ENCODE results near the gene CACNA2D2.
A peak's percentile ranks its signal among the peaks of the same experiment; 100 is the strongest.

The CACNA2D2 gene

DNA sequence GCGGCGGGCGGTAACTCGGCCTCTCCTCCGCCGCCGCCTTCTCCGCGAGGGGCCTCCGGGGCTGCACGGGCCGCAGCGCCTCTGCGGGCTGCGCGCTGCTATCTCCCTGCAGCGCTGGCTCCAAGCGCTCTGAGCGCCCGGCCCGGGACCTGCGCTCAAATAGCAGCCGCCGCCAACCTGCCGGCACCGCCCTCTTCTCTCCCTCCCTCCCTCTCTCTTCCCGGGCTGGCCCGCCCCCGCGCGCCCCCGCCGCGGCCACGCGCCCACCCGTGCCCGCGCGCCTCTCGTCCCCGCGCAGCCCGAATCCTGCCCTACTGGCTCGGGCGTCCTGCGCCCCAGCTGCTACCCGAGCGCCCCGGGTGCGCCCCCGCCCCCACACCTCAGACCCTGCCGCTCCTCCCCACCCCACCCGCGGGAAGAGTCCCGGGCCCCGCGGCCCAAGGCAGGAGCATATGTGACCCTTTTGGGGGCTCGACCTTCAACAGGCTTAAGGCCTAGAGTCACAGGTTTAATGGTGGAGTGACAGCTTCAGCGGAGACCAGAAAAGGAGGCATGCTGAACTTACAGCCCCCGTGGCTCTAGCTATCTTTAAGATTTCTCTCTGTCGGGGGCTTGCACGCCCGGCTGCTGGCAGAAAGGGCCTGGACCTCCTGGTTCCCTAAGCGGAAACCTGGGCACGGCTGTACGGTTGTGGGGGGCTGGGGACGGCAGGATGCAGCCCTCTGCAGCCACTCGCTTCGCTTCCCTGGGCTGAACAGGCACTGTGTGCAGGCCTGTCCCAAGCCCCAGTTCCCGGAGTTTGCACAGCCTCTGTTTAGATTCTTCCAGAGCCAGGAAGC is at the start of gene CACNA2D2:
CACNA2D2 (minus strand) TSS at position 131 of the 839 bp plus-strand sequence. CDS start 211 bp downstream, outside the sequence.
- peak; percentile 46 to 49 for DNase-seq

DNA sequence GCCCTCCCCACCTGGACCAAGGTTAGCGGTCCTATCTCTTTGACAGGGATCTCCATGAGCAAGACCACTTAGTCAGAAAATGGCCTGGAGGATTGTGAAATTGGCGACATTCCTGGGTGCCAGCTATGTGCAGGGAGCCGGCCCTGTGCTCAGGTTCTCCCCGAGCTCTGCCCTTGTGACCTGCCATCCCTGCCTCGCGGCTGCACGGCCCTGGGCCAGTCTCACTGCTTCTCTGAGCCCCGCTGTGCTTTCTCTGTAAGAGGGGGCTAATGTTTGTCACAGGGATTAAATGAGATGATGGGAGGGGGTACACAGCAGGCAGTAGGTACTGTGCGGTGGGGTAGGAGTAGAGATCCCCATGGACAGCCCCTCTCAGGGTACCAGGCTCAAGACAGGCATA is 49.2 kb upstream of the CACNA2D2 start:
- DNase-seq, result no peak

GRCh38 chr3:50551681-50552435 is 48.4 kb upstream of the CACNA2D2 start:
- no peak for DNase-seq

DNA sequence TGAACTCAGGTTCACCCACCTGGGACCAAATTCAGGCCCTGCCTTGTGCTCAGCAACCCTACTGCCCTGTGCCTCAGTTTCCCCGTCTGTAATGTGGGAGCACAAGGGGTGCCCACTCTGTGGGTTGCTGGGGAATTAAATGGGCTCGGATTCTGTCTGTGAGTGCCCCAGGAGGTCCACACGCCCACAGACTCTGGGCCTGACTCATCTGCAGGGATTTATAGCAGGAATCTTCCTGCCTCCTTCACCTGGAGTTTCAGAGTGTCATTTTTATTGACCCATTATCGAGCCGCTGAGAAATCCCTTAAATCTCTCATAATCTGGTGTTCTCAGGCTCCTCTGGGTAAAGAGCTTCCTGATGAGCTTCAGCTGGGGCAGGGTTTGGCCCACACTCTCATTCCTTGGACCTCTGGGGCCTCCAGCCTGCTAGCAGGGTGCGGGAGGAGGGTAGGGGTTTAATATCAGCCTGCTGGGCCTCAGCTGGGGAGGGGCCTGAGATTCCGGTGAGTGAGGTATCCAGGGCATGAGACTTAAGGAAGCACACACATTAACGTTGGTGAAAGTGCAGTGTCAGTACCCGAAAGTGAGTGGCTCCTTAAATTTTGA is 47.7 kb upstream of the CACNA2D2 start:
- DNase-seq, result no peak

GRCh38 chr3:50550079-50550736 is 46.8 kb upstream of the CACNA2D2 start:
- DNase-seq, result peak; percentile 61 to 67

- DNase-seq, result no peak
Measured at GRCh38 chr3:50549226-50549625, 45.8 kb upstream of the CACNA2D2 start.

DNA sequence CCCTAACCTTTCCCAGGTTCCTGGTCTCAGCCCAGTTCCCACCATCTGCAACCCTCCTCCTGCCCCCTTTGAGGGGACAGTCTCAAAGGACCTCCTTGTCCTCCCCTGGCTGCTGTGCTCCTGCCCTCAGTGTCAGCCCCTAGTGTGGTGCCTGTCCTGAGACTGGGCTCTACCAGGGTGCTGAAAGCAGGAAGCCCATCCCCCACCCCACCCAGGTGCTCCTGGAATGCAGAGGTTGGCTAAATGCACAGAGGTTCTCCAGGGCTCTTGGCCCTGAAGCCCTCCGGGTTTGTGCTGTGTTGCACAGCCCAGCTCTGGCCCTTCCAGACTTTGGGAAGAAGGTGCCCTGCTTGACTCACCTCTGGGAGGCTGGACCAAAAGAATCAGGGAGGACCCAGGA is 42.3 kb upstream of the CACNA2D2 start:
- no peak for DNase-seq

- peak; percentile 40 to 56 for DNase-seq
Measured at GRCh38 chr3:50542177-50543034, 39.0 kb upstream of the CACNA2D2 start.

GRCh38 chr3:50539356-50540286 is 36.2 kb upstream of the CACNA2D2 start:
- DNase-seq, result no peak

DNA sequence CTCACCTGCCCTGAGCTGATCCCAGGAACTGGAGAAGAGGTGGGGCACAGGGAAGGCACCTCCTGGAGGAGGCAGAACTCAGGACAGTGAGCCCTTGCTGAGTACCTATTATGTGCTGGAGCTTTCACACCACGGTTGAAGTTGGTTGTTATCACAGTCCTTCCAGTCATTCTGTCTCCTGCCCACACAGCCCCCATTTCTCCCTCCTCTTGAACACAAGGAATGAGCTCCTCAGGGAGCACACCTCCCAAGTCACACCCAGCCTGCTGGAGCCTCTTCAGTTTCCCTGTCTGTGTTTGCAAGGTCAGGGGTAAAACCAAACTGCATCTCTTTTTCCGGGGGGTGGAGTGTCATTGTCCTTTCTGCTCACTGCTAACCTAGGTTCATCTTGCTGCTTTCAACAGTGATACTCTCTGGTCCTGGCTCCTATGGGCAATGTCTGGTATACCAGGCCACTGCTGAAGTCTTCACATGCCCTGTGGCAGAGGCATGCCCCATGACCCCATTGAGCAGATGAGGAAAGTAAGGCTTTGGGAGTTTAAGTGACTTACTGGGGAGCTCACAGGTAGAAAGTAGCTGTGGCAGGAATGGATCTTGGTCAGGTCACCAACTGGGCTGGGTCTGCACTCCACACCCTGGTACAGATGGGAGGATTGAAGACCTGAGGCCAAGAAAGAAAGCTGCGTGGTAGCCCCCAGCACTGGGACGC is 34.1 kb upstream of the CACNA2D2 start:
- DNase-seq, result no peak

GRCh38 chr3:50536471-50537180 is 33.2 kb upstream of the CACNA2D2 start:
- DNase-seq, result no peak

DNA sequence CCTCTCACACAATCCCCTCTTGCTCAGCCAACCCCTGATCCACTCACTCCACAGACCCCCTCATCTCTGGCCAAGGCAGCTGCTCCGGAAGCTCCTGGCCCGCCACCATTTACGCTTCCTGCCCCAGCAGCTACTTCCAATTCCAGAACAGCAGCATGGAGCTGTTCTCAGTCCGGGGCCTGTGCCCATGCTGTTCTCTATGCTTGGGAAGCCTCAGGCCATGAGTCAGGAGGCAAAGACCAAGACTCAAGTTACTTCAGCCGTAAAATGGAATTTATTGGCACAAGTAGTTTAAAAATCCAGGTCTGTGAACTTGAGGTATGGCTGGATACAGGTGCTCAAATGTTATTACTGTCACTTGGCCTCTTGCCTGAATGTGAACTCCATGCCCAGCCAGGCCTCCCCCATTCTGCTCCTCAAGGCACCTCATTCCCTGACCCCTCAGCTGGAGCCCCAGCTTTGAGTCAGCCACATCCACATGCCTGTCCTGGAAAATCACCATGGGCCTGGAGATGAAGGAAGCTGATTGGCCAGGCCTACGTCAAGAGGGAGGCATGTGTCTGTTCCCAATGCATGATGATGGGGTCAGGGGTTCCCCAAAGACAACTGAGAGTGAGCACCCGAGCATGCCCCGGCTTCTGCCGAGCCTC is 31.4 kb upstream of the CACNA2D2 start:
- no peak for DNase-seq

GRCh38 chr3:50533807-50534461 is 30.5 kb upstream of the CACNA2D2 start:
- DNase-seq, result no peak

DNA sequence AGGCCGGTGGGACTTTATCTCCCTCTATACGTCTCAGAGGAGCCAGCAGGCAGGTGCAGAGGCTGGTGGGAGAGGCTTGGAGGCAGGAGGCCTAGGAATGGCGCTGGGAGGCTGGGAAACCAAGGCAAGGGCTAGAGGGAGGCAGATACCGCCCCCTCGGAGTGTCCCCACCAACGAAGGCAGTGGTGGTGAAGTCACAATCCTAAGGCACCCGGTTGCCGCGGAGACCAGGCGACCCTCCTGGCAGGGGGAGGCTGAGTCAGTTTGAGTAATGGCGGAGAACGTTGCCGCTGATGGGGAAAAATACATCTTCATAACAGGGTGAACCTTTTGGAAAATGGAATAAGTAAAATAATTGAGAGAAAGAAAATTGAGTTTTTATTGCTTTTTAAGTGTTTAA is 29.9 kb upstream of the CACNA2D2 start:
- DNase-seq, result no peak

DNA sequence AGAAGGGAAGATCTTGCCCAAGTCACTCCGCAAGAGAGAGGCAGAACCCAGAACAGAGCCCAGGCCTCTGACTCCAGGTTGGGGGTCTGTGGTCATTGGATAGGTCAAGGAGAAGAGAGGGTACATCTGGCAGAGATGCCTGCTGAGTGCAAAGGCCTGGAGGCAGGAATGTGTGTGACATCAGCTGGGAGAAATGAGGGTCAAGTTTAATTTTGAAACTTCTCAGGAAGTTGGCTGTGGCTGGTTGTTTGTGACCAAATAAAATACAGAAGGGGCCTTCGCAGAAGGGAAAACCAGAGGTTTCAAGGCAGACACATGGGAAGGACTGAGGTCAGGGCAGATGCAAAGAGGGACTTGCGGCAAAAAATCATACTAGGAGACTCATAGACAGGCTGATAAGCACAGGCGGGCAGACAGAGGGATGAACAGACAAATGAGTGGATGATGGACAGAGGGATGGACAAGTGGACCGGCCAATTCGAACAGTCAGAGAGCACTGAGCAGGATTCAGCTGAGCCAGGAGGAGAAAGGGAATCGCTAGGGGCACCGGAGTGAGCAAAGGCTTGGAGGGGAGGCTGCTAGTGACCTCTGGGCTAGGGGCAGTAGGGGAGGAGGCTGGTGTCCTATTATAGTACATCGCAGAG is 28.8 kb upstream of the CACNA2D2 start:
- no peak for DNase-seq

GRCh38 chr3:50531201-50531600 is 27.8 kb upstream of the CACNA2D2 start:
- no peak for DNase-seq

DNA sequence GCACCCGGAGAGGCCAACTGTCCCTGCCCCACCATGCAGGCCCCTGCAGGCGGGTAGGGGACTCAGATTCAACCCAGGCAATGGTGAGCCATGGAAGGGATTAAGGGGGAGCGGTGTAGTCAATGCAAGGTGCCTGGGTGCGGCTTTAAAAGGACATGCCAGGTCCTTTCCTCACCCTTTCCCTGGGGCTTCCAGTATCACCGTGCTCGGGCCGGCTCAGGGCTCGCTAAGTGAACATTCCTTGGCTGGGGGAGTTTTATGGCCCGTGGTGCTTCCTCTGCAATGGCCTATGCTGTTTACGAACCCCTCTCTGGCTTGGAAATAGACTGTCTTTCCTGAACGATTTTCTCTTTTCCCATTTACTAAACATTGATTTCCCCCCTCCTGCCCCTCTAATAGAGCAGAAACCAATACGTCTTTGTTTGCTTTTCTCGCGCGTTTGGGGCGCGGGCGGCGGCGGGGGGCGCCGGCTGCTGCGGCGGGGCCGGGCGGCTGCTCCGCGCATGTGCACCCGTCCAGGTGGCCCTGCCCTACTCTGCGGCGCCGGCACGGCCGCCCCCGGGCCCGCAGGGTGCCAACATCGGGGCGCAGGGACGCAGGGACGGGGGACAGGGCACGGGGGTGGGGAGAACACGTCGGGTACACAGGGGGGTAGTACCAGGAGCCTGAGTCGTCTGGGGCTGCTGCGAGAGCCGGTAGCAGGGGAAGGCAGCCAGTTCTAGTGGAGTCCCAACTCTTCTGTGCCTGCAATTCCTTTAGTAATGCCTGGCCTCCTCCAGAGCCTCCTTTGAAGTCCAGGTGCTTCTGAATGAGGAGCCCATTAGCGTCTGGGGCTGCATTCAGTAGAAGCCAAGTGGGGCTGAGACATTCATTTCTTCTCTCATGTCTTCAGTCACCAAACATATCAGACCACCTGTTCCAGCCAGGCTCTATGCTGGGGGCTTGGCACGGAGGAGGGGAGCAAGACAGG is 26.9 kb upstream of the CACNA2D2 start:
- DNase-seq, result no peak

All from activated CD4-positive, alpha-beta T cell treated with anti-CD3 and anti-CD28 coated beads, Interleukin-2, amount 50 U/mL, for 4 hours (primary cell).